Measurements from ENCODE around the gene NACC2.

NACC2 gene

GRCh38 chr9:136098210-136098609 is 3.1 kb upstream of the NACC2 start:
- H3K4me1 ChIP-seq (ENCODE audit: insufficient read depth, low read length, poor library complexity, severe bottlenecking) = no peaks in the 10 kb centered on the region
- H3K36me3 ChIP-seq (ENCODE audit: insufficient read depth, low read length) = no peaks in the 10 kb centered on the region
- no peaks in the 10 kb centered on the region for H4K20me1 ChIP-seq (ENCODE audit: insufficient read depth, low read length, poor library complexity, severe bottlenecking)
- H3K79me2 ChIP-seq (ENCODE audit: insufficient read depth, low read length) = no peaks in the 10 kb centered on the region
- no peaks in the 10 kb centered on the region for H3F3A ChIP-seq (ENCODE audit: low read depth)
- no peak overlapping the region for H3K4me2 ChIP-seq (ENCODE audit: low read depth, low read length, poor library complexity, severe bottlenecking)
- H3K9me2 ChIP-seq (replicated peaks; ENCODE audit: low read depth, low read length) = no peaks in the 10 kb centered on the region
- no peaks in the 10 kb centered on the region for H3K27me3 ChIP-seq (ENCODE audit: insufficient read depth, low read length, poor library complexity, severe bottlenecking)
- H3K4me3 ChIP-seq (ENCODE audit: low read length, poor library complexity, severe bottlenecking) = no peak overlapping the region
- H2AFZ ChIP-seq (ENCODE audit: low read length) = no peak overlapping the region
- H3K9ac ChIP-seq (ENCODE audit: low read depth, low read length, poor library complexity, severe bottlenecking) = no peak overlapping the region
- TF ChIP-seq EZH2phosphoT487 (IDR thresholded peaks at IDR 0.05; ENCODE audit: borderline replicate concordance) = no peak
- TF ChIP-seq CTCF (conservative IDR thresholded peaks at IDR 0.05; ENCODE audit: low read length) = no peak
- no peaks in the 10 kb centered on the region for H3K9me3 ChIP-seq (ENCODE audit: insufficient read depth, low read depth, low read length)

- no peaks in the 10 kb centered on the region for H3K9me2 ChIP-seq (replicated peaks; ENCODE audit: low read depth, low read length)
- H3K36me3 ChIP-seq (ENCODE audit: insufficient read depth, low read length) = no peaks in the 10 kb centered on the region
- no peaks in the 10 kb centered on the region for H3K4me1 ChIP-seq (ENCODE audit: insufficient read depth, low read length, poor library complexity, severe bottlenecking)
- no peaks in the 10 kb centered on the region for H3K27me3 ChIP-seq (ENCODE audit: insufficient read depth, low read length, poor library complexity, severe bottlenecking)
- H3K4me2 ChIP-seq (ENCODE audit: low read depth, low read length, poor library complexity, severe bottlenecking) = no peak overlapping the region
- no peak overlapping the region for H2AFZ ChIP-seq (ENCODE audit: low read length)
- no peaks in the 10 kb centered on the region for H3F3A ChIP-seq (ENCODE audit: low read depth)
- TF ChIP-seq CTCF (conservative IDR thresholded peaks at IDR 0.05; ENCODE audit: low read length) = no peak
- TF ChIP-seq EZH2phosphoT487 (IDR thresholded peaks at IDR 0.05; ENCODE audit: borderline replicate concordance) = no peak
- no peaks in the 10 kb centered on the region for H4K20me1 ChIP-seq (ENCODE audit: insufficient read depth, low read length, poor library complexity, severe bottlenecking)
- H3K79me2 ChIP-seq (ENCODE audit: insufficient read depth, low read length) = no peaks in the 10 kb centered on the region
- no peaks in the 10 kb centered on the region for H3K9me3 ChIP-seq (ENCODE audit: insufficient read depth, low read depth, low read length)
- H3K4me3 ChIP-seq (ENCODE audit: low read length, poor library complexity, severe bottlenecking) = no peak overlapping the region
- no peak overlapping the region for H3K9ac ChIP-seq (ENCODE audit: low read depth, low read length, poor library complexity, severe bottlenecking)
Measured at GRCh38 chr9:136096505-136097001, 1.5 kb upstream of the NACC2 start.

GRCh38 chr9:136093995-136094881 is 851 bp downstream of the NACC2 start:
- Histone ChIP-seq H3K27me3 (ENCODE audit: insufficient read depth, low read length, poor library complexity, severe bottlenecking) (no peaks in the 10 kb centered on the region), H3F3A (ENCODE audit: low read depth) (no peaks in the 10 kb centered on the region), H3K4me1 (ENCODE audit: insufficient read depth, low read length, poor library complexity, severe bottlenecking) (peaks cover 3% of the 10 kb centered on the region), H3K9me2 (replicated peaks; ENCODE audit: low read depth, low read length) (no peaks in the 10 kb centered on the region), H3K4me2 (ENCODE audit: low read depth, low read length, poor library complexity, severe bottlenecking) (no peak overlapping the region), H3K36me3 (ENCODE audit: insufficient read depth, low read length) (no peaks in the 10 kb centered on the region), H3K79me2 (ENCODE audit: insufficient read depth, low read length) (no peaks in the 10 kb centered on the region), H3K4me3 (ENCODE audit: low read length, poor library complexity, severe bottlenecking) (no peak overlapping the region), H4K20me1 (ENCODE audit: insufficient read depth, low read length, poor library complexity, severe bottlenecking) (no peaks in the 10 kb centered on the region), H3K9ac (ENCODE audit: low read depth, low read length, poor library complexity, severe bottlenecking) (no peak overlapping the region), H2AFZ (ENCODE audit: low read length) (no peak overlapping the region), H3K9me3 (ENCODE audit: insufficient read depth, low read depth, low read length) (no peaks in the 10 kb centered on the region)
- no peak for TF ChIP-seq EZH2phosphoT487 (IDR thresholded peaks at IDR 0.05; ENCODE audit: borderline replicate concordance)
- TF ChIP-seq CTCF (conservative IDR thresholded peaks at IDR 0.05; ENCODE audit: low read length) = no peak
